Hepatocyte (in vitro differentiated cells): ENCODE data around the gene SPECC1. TPM values are rescaled to one million over a fixed set of nuclear protein-coding genes. Genes with fewer than 3 reads are reported as not detected.

Experiments used
- DNase-seq: peaks from one replicate; pipeline ENCODE4 v3.0.0-alpha.2; 2016; ENCODE audit warnings: low spot score
- H2AFZ ChIP-seq: fragments of 200-600 bp; sonication (generic); 2 replicates; pipeline ENCODE4 v1.6.0; 2016; ENCODE audit warnings: antibody characterized with exemption, mild to moderate bottlenecking
- H3K27ac ChIP-seq: fragments of 200-600 bp; sonication (generic); 2 replicates; pipeline ENCODE4 v1.5.1; 2016; ENCODE audit warnings: mild to moderate bottlenecking
- H3K27me3 ChIP-seq: fragments of 200-600 bp; sonication (generic); 2 replicates; pipeline ENCODE4 v1.6.1; 2016
- H3K36me3 ChIP-seq: fragments of 200-600 bp; sonication (generic); replicated peaks from 2 replicates; pipeline ENCODE4 v1.5.1; 2016; ENCODE audit warnings: low read depth; ENCODE audit not compliant: insufficient read depth
- H3K4me1 ChIP-seq: fragments of 200-600 bp; sonication (generic); 2 replicates; pipeline ENCODE4 v1.5.1; 2016; ENCODE audit warnings: mild to moderate bottlenecking, moderate library complexity; ENCODE audit not compliant: insufficient read depth
- H3K4me2 ChIP-seq: fragments of 200-600 bp; sonication (generic); 2 replicates; pipeline ENCODE4 v1.6.0; 2016
- H3K4me3 ChIP-seq: fragments of 200-600 bp; sonication (generic); 2 replicates; pipeline ENCODE4 v1.5.1; 2016; ENCODE audit warnings: mild to moderate bottlenecking
- H3K79me2 ChIP-seq: fragments of 200-600 bp; sonication (generic); 2 replicates; pipeline ENCODE4 v1.6.0; 2017; ENCODE audit warnings: mild to moderate bottlenecking
- H3K9me2 ChIP-seq: fragments of 200-600 bp; sonication (generic); replicated peaks from 2 replicates; pipeline ENCODE4 v1.6.0; 2017; ENCODE audit warnings: mild to moderate bottlenecking; ENCODE audit not compliant: insufficient read depth
- H3K9me3 ChIP-seq: fragments of 200-600 bp; sonication (generic); 2 replicates; pipeline ENCODE4 v1.5.1; 2016; ENCODE audit warnings: low read depth, mild to moderate bottlenecking
- H4K20me1 ChIP-seq: fragments of 200-600 bp; sonication (generic); 2 replicates; pipeline ENCODE4 v1.6.0; 2016; ENCODE audit warnings: mild to moderate bottlenecking; ENCODE audit not compliant: insufficient read depth, poor library complexity, severe bottlenecking
- EZH2 ChIP-seq: fragments of 200-600 bp; sonication (generic); IDR thresholded peaks from 2 replicates; pipeline ENCODE4 v1.6.1; 2016; ENCODE audit warnings: antibody characterized with exemption, mild to moderate bottlenecking, borderline replicate concordance
- EZH2phosphoT487 ChIP-seq: fragments of 200-600 bp; sonication (generic); IDR thresholded peaks from one replicate; pipeline ENCODE4 v1.6.1; 2018; ENCODE audit warnings: antibody characterized with exemption, mild to moderate bottlenecking, low read depth, moderate library complexity; ENCODE audit not compliant: unreplicated experiment, severe bottlenecking
- WGBS: methylation state at CpG from one replicate; pipeline ENCODE4 v1.1.6; 2016; ENCODE audit warnings: low lambda C conversion rate; ENCODE audit errors: missing lambda C conversion rate; 5-methylcytosine and 5-hydroxymethylcytosine counted together
- polyA plus RNA-seq: library from polyadenylated mRNA; unstranded; fragments of >200 nt; fragmentation: Nextera tagmentation; extraction: Ambion mirVana; gene quantifications from 2 replicates; pipeline ENCODE4 v1.2.1, GENCODE V29; 2016
- total RNA-seq: library from RNA; depleted of rRNA; stranded (reverse); fragments of >200 nt; gene quantifications from 2 replicates; pipeline ENCODE4 v1.2.3, GENCODE V29; 2014
- TF ChIP-seq, protein P1 (sequence below): fragments of 200-600 bp; sonication (generic); IDR thresholded peaks from 2 replicates; pipeline ENCODE4 v1.5.1; 2016; ENCODE audit warnings: antibody characterized with exemption, mild to moderate bottlenecking; ENCODE audit not compliant: poor library complexity

SPECC1 gene
- total and polyA plus RNA-seq, 2 experiments from 2014 or later = 20.4 to 57.5 TPM

DNA sequence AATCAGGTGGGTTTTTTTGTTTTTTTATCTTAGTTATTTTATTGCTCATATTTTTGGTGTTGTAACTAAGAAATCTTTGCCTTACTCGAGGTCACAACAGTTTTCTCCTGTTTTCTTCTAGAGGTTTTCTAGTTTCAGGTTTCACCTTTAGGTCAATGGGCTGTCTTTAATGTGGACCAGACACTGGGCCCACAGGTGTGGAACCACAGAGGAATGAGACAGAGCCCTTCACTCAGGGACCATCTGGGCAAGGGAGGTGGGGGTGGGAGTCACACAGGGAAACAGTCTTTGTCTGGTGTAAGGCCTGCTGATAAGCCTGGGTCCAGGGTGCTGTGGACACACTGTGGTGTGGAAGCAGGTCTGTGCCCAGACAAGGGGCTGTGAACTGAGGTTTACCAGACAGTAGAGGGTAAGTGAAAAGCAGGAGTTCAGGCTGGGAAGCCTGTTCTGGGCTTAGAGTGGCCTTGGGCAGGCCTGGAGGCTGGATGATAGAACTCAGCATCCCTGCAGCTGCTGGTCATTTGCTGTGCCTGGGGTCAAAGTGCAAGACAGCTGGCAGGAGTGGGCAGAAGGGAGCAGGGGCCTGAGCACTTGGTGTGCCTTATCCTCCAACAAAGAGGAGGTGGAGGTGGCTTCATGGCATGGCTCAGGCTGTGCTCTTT, 75.6 kb downstream of the SPECC1 start:
- no peak for TF ChIP-seq EZH2
- TF ChIP-seq EZH2phosphoT487 = no peak
- TF ChIP-seq, protein P1, sequence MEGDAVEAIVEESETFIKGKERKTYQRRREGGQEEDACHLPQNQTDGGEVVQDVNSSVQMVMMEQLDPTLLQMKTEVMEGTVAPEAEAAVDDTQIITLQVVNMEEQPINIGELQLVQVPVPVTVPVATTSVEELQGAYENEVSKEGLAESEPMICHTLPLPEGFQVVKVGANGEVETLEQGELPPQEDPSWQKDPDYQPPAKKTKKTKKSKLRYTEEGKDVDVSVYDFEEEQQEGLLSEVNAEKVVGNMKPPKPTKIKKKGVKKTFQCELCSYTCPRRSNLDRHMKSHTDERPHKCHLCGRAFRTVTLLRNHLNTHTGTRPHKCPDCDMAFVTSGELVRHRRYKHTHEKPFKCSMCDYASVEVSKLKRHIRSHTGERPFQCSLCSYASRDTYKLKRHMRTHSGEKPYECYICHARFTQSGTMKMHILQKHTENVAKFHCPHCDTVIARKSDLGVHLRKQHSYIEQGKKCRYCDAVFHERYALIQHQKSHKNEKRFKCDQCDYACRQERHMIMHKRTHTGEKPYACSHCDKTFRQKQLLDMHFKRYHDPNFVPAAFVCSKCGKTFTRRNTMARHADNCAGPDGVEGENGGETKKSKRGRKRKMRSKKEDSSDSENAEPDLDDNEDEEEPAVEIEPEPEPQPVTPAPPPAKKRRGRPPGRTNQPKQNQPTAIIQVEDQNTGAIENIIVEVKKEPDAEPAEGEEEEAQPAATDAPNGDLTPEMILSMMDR = no peak
- H3K79me2 ChIP-seq = no peaks in the 10 kb centered on the region
- H3K4me3 ChIP-seq = no peak overlapping the region
- no peak overlapping the region for H3K4me2 ChIP-seq
- no peaks in the 10 kb centered on the region for H3K9me2 ChIP-seq
- no peaks in the 10 kb centered on the region for H3K36me3 ChIP-seq
- H3K27ac ChIP-seq = no peak overlapping the region
- H3K27me3 ChIP-seq = no peaks in the 10 kb centered on the region
- WGBS = 75% methylated on average over 1 of the region's 1 CpG
- no peak overlapping the region for H2AFZ ChIP-seq
- no peak for DNase-seq
- no peaks in the 10 kb centered on the region for H4K20me1 ChIP-seq
- no peaks in the 10 kb centered on the region for H3K4me1 ChIP-seq
- H3K9me3 ChIP-seq = no peaks in the 10 kb centered on the region

DNA sequence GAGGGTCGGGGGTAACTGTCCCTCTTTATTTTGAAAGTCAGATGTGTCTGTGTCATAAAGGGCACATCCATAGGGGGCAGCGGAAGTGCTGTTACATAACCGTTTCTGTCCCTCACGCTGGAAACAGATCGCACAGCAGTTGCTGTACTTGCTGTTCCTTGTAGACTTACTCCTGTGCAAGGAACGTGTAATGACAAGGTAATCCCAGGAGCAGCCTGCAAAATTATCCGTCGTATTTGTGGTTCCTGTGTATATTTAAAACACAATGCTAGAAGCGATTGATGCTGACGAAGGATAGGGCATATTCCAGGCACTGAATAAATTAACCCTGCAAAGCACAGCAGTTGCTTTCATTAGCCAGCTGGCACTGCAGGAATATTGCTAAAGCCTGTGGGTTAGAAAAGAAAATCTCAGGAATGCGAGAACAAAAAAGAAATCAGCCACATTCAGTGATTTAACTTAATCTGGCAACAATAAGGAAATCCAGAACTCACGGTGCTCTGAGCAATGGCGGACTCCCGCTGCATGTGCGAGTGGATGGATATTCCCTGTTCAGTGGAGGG, 76.2 kb downstream of the SPECC1 start:
- H3K27me3 ChIP-seq = no peaks in the 10 kb centered on the region
- 80% methylated on average over 15 of the region's 15 CpGs for WGBS
- TF ChIP-seq EZH2 (no peak), EZH2phosphoT487 (no peak)
- TF ChIP-seq, protein P1 = no peak
- no peaks in the 10 kb centered on the region for H3K9me2 ChIP-seq
- H2AFZ ChIP-seq = no peak overlapping the region
- H3K36me3 ChIP-seq = no peaks in the 10 kb centered on the region
- H3K27ac ChIP-seq = no peak overlapping the region
- no peak overlapping the region for H3K4me3 ChIP-seq
- no peaks in the 10 kb centered on the region for H4K20me1 ChIP-seq
- H3K4me1 ChIP-seq = no peaks in the 10 kb centered on the region
- H3K79me2 ChIP-seq = no peaks in the 10 kb centered on the region
- no peaks in the 10 kb centered on the region for H3K9me3 ChIP-seq
- DNase-seq = no peak
- no peak overlapping the region for H3K4me2 ChIP-seq

DNA sequence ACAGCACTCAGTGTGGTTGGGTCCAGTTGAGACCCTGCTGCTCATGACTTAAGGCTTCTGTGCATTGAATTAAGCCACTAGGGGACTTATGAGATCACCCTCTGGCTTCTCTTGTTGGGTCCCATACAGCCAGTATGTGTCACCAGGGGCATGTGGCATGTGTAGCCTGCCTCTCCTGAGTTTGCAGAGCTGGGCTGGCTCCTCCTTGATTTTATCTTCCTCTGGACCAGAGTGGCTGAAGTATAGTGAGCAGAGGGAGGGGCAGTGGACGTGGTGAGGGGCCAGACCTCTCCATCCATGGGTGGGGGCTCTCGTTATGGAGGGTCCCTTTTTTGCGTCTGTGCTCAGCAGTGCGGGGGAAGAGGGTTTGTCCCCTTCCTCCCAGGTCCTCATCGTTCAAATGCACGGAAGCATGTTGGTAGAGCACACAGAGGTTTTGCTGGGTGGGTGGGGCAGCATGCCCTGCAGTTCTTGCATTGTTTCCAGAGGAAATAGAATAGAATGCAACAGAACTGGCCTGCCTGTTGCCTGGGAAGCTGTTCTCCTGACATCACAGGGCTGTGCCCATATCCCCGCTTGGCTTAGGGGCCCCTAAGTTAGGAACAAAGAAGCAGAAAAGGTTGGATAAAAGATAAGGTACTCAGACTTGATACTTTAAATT, 77.4 kb downstream of the SPECC1 start:
- Histone ChIP-seq H3K4me3 (no peak overlapping the region), H3K27ac (no peak overlapping the region)
- WGBS = 82% methylated on average over 7 of the region's 7 CpGs

More for the DNA sequence above, 77.4 kb downstream of the SPECC1 start:
- no peaks in the 10 kb centered on the region for H4K20me1 ChIP-seq
- H3K36me3 ChIP-seq = no peaks in the 10 kb centered on the region
- H3K27me3 ChIP-seq = no peaks in the 10 kb centered on the region
- H3K4me2 ChIP-seq = no peak overlapping the region
- H2AFZ ChIP-seq = no peak overlapping the region
- no peak for TF ChIP-seq EZH2phosphoT487
- TF ChIP-seq, protein P1 = no peak
- H3K79me2 ChIP-seq = no peaks in the 10 kb centered on the region
- no peak for DNase-seq
- H3K9me3 ChIP-seq = no peaks in the 10 kb centered on the region
- no peaks in the 10 kb centered on the region for H3K4me1 ChIP-seq
- H3K9me2 ChIP-seq = no peaks in the 10 kb centered on the region
